Fibroblast of lung (primary cell): ENCODE data around the gene DCD. TPM values are rescaled to one million over a fixed set of nuclear protein-coding genes. Genes with fewer than 3 reads are reported as not detected.

Experiments
- DNase-seq, 2 donors: peaks; one replicate each; pipeline versions ENCODE4 v3.0.0 to v3.0.0-alpha.2; 2010; ENCODE audit warnings: low read depth in 2 of 2
- H2AFZ ChIP-seq: 2 replicates; pipeline ENCODE4 v1.5.1; 2012; ENCODE audit warnings: low read length, control low read depth, inconsistent platforms
- H3K27ac ChIP-seq: 2 replicates; pipeline ENCODE4 v1.5.1; 2011; ENCODE audit warnings: low read length, control low read depth; ENCODE audit not compliant: insufficient read depth
- H3K27me3 ChIP-seq: 2 replicates; pipeline ENCODE4 v1.5.1; 2011; ENCODE audit warnings: mild to moderate bottlenecking, low read length; ENCODE audit not compliant: control insufficient read depth, insufficient read depth
- H3K36me3 ChIP-seq: 2 replicates; pipeline ENCODE4 v1.5.1; 2011; ENCODE audit warnings: low read length; ENCODE audit not compliant: control insufficient read depth, insufficient read depth
- H3K4me1 ChIP-seq: 2 replicates; pipeline ENCODE4 v1.5.1; 2011; ENCODE audit warnings: low read length; ENCODE audit not compliant: control insufficient read depth, insufficient read depth; ENCODE audit errors: extremely low read depth
- H3K4me2 ChIP-seq: 2 replicates; pipeline ENCODE4 v1.5.1; 2011; ENCODE audit warnings: low read length, control low read depth; ENCODE audit not compliant: insufficient read depth; ENCODE audit errors: extremely low read depth
- H3K4me3 ChIP-seq, 4 experiments: fragments of 200-600 bp in 1 of 4; sonication (generic) in 1 of 4; replicated peaks in 1 of 4; 2 replicates each; pipeline ENCODE4 v1.5.1; 2011 to 2016; ENCODE audit warnings: low read length in 4 of 4, low read depth in 3 of 4, mild to moderate bottlenecking in 3 of 4, control low read depth in 2 of 4, inconsistent platforms in 1 of 4, mixed read lengths in 1 of 4; ENCODE audit not compliant: insufficient read depth in 1 of 4; ENCODE audit errors: control extremely low read depth in 1 of 4
- H3K79me2 ChIP-seq: 2 replicates; pipeline ENCODE4 v1.5.1; 2012; ENCODE audit warnings: mild to moderate bottlenecking, low read length, inconsistent platforms; ENCODE audit not compliant: control insufficient read depth, insufficient read depth
- H3K9ac ChIP-seq: 2 replicates; pipeline ENCODE4 v1.5.1; 2011; ENCODE audit warnings: mild to moderate bottlenecking, low read length, control low read depth; ENCODE audit not compliant: insufficient read depth
- H3K9me3 ChIP-seq: 2 replicates; pipeline ENCODE4 v1.5.1; 2012; ENCODE audit warnings: low read depth, low read length; ENCODE audit not compliant: control insufficient read depth, insufficient read depth
- H4K20me1 ChIP-seq: 2 replicates; pipeline ENCODE4 v1.5.1; 2011; ENCODE audit warnings: low read length; ENCODE audit not compliant: control insufficient read depth, insufficient read depth; ENCODE audit errors: extremely low read depth
- CTCF ChIP-seq, 2 donors: IDR thresholded peaks in 1 of 2; conservative IDR thresholded peaks in 1 of 2; 1 replicate in 1 of 2; 2 replicates in 1 of 2; pipeline ENCODE4 v1.5.1; 2011 to 2012; ENCODE audit warnings: low read length in 2 of 2, control low read depth in 1 of 2, inconsistent platforms in 1 of 2, low read depth in 1 of 2, mild to moderate bottlenecking in 1 of 2
- EZH2 ChIP-seq: IDR thresholded peaks from 2 replicates; pipeline ENCODE4 v1.5.1; 2012; ENCODE audit warnings: low read length, control low read depth, mild to moderate bottlenecking; ENCODE audit errors: missing control alignments
- polyA plus RNA-seq, 2 donors: library from polyadenylated mRNA; depleted of rRNA in 1 of 2; stranded (reverse) in 1 of 2; unstranded in 1 of 2; fragments of >200 nt; gene quantifications; 2 replicates each; pipeline ENCODE4 v1.2.1, GENCODE V29; 2011 to 2012; ENCODE audit warnings: missing spikeins in 1 of 2
- total RNA-seq: library from RNA; depleted of rRNA; stranded (reverse); fragments of >200 nt; gene quantifications from 2 replicates; pipeline ENCODE4 v1.2.1, GENCODE V29; 2014

The DCD gene
- total and polyA plus RNA-seq, 2 donors (not counting 1 experiment from before 2014, with no cell fraction given), result not detected

GRCh38 chr12:54616933-54617680 lies 31.1 kb downstream of the DCD start:
- DNase-seq, result no peak
- Histone ChIP-seq H3K4me1 (no peaks in the 10 kb centered on the region), H3K4me3 (no peak overlapping the region), H2AFZ (no peak overlapping the region), H3K4me2 (no peak overlapping the region), H3K36me3 (no peaks in the 10 kb centered on the region), H3K9me3 (no peaks in the 10 kb centered on the region), H3K27me3 (no peaks in the 10 kb centered on the region), H3K9ac (no peak overlapping the region), H4K20me1 (peaks cover 2% of the 10 kb centered on the region), H3K27ac (no peak overlapping the region), H3K79me2 (no peaks in the 10 kb centered on the region)
- TF ChIP-seq EZH2 (no peak), CTCF (conservative IDR thresholded peaks at IDR 0.05 in 1 of 2, IDR thresholded peaks at IDR 0.05 in 1 of 2; ENCODE audit: low read depth in 1 of 2, low read length in 2 of 2) (no peak)

- no peak overlapping the region for H3K9ac ChIP-seq
- H4K20me1 ChIP-seq, result peaks cover 2% of the 10 kb centered on the region
- H3K4me3 ChIP-seq, result no peak overlapping the region
- no peak for DNase-seq
- H3K4me2 ChIP-seq, result no peak overlapping the region
- TF ChIP-seq EZH2, result no peak
- TF ChIP-seq CTCF (conservative IDR thresholded peaks at IDR 0.05 in 1 of 2, IDR thresholded peaks at IDR 0.05 in 1 of 2; ENCODE audit: low read depth in 1 of 2, low read length in 2 of 2), result no peak
- H2AFZ ChIP-seq, result no peak overlapping the region
- H3K27me3 ChIP-seq, result peaks cover 6% of the 10 kb centered on the region
- H3K79me2 ChIP-seq, result no peaks in the 10 kb centered on the region
- no peaks in the 10 kb centered on the region for H3K4me1 ChIP-seq
- no peak overlapping the region for H3K27ac ChIP-seq
- H3K36me3 ChIP-seq, result no peaks in the 10 kb centered on the region
- H3K9me3 ChIP-seq, result no peaks in the 10 kb centered on the region
Measured at GRCh38 chr12:54612225-54612750, 35.9 kb downstream of the DCD start.

GRCh38 chr12:54611715-54612149 lies 36.4 kb downstream of the DCD start:
- H3K27ac ChIP-seq, result no peak overlapping the region
- no peak overlapping the region for H3K4me3 ChIP-seq
- no peak overlapping the region for H2AFZ ChIP-seq
- peaks cover 6% of the 10 kb centered on the region for H3K27me3 ChIP-seq
- no peaks in the 10 kb centered on the region for H3K9me3 ChIP-seq
- H4K20me1 ChIP-seq, result peaks cover 2% of the 10 kb centered on the region
- TF ChIP-seq CTCF (conservative IDR thresholded peaks at IDR 0.05 in 1 of 2, IDR thresholded peaks at IDR 0.05 in 1 of 2; ENCODE audit: low read depth in 1 of 2, low read length in 2 of 2) (no peak), EZH2 (no peak)
- no peaks in the 10 kb centered on the region for H3K79me2 ChIP-seq
- no peaks in the 10 kb centered on the region for H3K36me3 ChIP-seq
- DNase-seq, result no peak
- no peaks in the 10 kb centered on the region for H3K4me1 ChIP-seq
- no peak overlapping the region for H3K9ac ChIP-seq
- H3K4me2 ChIP-seq, result no peak overlapping the region
